GM13976 (cell line): Measurements from ENCODE around the gene OR10K1.

Source experiments
- DNase-seq: peaks from one replicate; pipeline ENCODE4 v3.0.0; 2012; ENCODE audit warnings: low spot score
- in situ Hi-C: fragments of 300-500 bp; cut with MboI; formaldehyde crosslinking; loops from one replicate; pipeline ENCODE4 v1.12.0; 2022; ENCODE audit warnings: low sequenced_read_pairs, mixed read lengths, inconsistent platforms; ENCODE audit not compliant: unreplicated experiment
- TF ChIP-seq, protein P1 (sequence below): IDR thresholded peaks from 2 replicates; pipeline ENCODE4 v1.5.1; 2012; ENCODE audit warnings: borderline replicate concordance, mild to moderate bottlenecking; ENCODE audit not compliant: insufficient read depth; ENCODE audit errors: extremely low read depth, missing control alignments, control extremely low read depth

The OR10K1 gene

GRCh38 chr1:158491316-158491715, 29.7 kb downstream of the OR10K1 start:
- in situ Hi-C loops = no loop called here
- TF ChIP-seq, protein P1, sequence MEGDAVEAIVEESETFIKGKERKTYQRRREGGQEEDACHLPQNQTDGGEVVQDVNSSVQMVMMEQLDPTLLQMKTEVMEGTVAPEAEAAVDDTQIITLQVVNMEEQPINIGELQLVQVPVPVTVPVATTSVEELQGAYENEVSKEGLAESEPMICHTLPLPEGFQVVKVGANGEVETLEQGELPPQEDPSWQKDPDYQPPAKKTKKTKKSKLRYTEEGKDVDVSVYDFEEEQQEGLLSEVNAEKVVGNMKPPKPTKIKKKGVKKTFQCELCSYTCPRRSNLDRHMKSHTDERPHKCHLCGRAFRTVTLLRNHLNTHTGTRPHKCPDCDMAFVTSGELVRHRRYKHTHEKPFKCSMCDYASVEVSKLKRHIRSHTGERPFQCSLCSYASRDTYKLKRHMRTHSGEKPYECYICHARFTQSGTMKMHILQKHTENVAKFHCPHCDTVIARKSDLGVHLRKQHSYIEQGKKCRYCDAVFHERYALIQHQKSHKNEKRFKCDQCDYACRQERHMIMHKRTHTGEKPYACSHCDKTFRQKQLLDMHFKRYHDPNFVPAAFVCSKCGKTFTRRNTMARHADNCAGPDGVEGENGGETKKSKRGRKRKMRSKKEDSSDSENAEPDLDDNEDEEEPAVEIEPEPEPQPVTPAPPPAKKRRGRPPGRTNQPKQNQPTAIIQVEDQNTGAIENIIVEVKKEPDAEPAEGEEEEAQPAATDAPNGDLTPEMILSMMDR = no peak
- no peak for DNase-seq

DNA sequence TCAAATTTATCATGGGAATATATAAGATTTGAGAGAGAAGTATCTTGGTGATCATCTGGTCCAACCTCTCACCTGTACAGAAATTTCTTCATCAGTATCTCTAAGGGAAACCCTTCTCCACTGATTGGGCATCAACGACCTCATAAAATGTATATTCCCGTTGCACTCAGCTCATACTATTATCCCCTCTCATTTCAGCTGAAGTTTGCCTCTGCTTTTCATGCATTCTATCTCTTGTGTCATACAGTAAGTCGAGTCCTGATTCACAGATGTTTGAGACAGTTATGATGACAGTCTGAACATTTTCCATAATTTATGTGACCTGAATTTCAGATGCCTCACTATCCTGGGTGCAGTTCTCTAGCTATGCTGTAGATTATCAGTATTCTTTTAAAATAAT, 31.4 kb downstream of the OR10K1 start:
- DNase-seq = no peak
- TF ChIP-seq, protein P1 = no peak
- in situ Hi-C loops = no loop called here

DNA sequence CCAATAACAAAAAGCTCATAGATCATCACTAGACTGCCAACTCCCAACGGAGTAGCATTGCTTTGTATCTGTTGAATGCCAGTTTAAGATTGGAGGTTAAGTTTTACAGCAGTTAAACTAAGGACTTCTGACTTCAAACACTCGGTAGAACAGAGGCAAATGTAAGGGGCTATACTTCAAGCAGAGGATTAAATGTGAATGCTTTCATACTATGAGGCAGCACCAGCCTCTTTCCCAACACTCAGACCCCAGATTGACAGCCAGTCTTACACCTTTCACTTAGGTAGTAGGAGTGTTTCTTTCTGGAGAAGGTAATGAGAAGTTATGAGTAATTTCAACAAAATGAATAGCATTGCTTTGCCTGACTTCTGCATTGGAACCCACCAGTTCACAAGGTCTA, 33.2 kb downstream of the OR10K1 start:
- no peak for DNase-seq
- TF ChIP-seq, protein P1 = no peak
- in situ Hi-C loops = no loop called here

- TF ChIP-seq, protein P1 = peak; percentile 25
- peak; percentile 7 for DNase-seq
Measured at GRCh38 chr1:158496374-158496773, 34.7 kb downstream of the OR10K1 start.

DNA sequence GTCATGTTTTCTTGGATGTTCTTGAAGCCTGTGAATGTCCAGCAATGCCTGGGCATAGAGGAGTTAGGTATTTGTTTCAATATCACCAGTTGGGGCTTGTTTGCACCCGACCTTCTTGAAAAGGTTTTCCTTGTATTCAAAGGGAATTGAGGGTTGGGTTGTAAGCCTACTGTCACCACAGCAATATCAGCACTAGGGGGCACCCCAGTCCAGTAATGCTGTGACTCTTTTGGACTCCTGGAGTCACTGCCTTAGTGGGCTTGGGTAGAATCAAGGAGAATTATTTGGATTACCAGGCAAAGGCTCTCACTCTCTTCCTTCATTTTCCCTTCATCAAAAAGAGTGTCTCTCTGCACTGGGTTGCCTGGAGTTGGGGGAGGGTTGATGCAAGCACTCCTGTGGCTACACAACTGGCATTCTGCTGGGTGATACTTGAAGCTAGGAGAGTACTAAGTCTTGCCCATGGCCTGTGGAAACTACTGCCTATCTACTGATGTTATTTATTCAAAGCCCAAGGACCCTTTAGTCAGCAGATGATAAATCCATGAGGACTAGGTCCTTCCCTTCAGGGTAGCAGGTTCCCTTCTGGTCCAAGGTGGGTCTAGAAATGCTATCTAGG, 44.8 kb downstream of the OR10K1 start:
- TF ChIP-seq, protein P1 = peak; percentile 71
- in situ Hi-C loops = loop anchor here (10.0 to 25.0 kb wide), 2 partner anchors 269 to 498 kb away; partner anchors contain the start of gene IFI16
- peak; percentile 10 for DNase-seq

More at GRCh38 chr1:158496374-158496773, 34.7 kb downstream of the OR10K1 start:
- in situ Hi-C loops = no loop called here

- TF ChIP-seq, protein P1 = no peak
- no peak for DNase-seq
- in situ Hi-C loops = loop anchor here (10.0 to 25.0 kb wide), 2 partner anchors 270 to 497 kb away; partner anchors contain the start of gene IFI16
Measured at GRCh38 chr1:158507511-158507910, 45.9 kb downstream of the OR10K1 start.
